HuH-7.5 (cell line): ENCODE measurements around the gene WDPCP.
"Not testable (repeated sequence)": the region's sequence is repeated elsewhere in the genome, so short reads cannot be mapped to it uniquely, and the experiment has no call there.

ENCODE experiments used
- DNase-seq: peaks from one replicate; pipeline ENCODE4 v3.0.0; 2011; ENCODE audit warnings: low spot score

WDPCP gene

DNA sequence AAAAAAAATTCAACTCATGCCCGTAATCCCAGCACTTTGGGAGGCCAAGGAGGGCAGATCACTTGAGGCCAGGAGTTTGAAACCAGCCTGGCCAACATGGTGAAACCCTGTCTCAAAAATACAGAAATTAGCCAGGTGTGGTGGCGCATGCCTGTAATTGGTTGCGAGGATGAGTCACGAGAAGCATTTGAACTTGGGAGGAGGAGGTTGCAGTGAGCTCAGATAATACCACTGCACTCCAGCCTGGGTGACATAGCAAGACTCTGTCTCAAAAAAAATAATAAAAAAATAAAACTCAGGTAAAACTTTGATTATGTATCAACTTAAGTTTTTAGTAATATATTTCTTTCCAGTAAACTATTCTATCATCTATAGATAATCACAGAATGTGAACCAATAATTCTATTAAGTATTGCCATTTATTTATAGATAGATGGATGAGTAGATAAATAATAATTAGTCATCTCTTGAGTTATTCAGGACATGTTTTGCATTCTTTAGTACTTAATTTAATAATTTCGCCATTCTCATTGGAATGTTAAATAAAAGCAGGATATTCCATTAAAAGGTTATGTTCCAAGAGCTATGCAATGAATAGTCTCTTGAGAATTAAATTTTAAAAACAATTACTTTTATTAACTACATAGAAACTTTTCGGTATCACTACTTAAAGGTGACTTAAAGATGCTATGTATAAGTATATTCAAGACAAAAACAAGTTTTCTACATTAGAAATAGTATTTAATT is 48.7 kb downstream of the WDPCP start:
- DNase-seq: no peak

GRCh38 chr2:63538390-63538789 is 49.9 kb downstream of the WDPCP start:
- no peak for DNase-seq

GRCh38 chr2:63537306-63537705 is 51.0 kb downstream of the WDPCP start:
- DNase-seq: no peak

DNA sequence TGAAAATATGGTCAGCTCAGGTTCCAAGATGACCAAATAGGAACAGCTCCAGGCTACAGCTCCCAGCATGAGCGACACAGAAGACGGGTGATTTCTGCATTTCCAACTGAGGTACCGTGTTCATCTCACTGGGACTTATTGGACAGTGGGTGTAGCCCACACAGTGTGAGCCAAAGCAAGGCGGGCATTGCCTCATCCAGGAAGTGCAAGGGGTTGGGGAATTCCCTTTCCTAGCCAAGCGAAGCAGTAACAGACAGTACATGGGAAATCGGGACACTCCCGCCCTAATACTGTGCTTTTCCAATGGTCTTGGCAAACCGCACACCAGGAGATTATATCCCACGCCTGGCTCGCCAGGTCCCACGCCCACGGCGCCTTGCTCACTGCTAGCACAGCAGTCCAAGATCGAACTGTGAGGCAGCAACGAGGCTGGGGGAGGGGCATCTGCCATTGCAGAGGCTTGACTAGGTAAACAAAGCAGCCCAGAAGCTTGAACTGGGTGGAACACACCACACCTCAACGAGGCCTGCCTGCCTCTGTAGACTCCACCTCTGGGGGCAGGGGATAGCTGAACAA is 57.5 kb downstream of the WDPCP start:
- DNase-seq: no peak

DNA sequence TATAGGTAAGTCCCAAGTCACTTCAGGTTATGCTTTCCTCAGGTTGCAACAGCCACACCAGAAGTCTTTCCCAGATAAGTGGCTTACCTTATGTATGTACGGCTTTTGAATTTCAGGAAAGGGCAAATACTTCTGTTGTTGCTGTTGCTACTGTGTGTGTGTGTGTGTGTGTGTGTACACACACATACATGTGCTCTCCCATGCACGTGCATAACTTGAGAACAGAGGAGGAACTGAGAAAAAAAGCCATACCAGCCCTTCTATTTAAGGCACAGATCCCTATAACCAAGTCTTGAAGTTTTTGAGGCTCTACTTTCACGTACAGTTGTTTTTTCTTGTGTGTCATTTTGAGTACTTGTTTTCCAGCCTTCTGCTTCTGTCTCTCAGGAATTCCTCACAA is 62.4 kb downstream of the WDPCP start:
- no peak for DNase-seq

DNA sequence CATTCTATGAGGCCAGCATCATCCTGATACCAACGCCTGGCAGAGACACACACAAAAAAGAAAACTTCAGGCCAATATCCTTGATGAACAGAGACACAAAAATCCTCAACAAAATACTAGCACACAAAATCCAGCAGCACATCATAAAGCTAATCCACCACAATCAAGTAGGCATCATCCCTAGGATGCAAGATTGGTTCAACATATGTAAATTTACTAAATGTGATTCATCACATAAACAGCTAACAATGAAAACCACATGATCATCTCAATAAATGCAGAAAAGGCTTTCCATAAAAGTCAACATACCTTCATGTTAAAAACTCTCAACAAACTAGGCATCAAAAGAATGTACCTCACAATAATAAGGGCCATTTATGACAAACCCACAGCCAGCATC is 65.3 kb downstream of the WDPCP start:
- no peak for DNase-seq

DNA sequence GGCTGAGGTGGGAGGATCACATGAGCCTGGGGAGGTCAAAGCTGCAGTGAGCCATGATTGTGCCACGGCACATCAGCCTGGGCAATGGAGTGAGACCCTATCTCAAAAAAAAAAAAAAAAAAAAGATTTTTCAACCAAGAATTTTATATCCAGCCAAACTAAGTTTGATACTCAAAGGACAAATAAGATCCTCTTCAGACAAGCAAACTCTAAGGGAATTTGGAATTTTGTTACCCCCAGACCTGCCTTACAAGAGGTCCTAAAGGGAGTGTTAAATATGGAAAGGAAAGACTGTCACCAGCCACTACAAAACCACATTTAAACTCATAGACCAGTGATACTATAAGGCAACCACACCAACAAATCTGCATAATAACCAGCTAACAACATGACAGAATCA is 67.5 kb downstream of the WDPCP start:
- DNase-seq: no peak

DNA sequence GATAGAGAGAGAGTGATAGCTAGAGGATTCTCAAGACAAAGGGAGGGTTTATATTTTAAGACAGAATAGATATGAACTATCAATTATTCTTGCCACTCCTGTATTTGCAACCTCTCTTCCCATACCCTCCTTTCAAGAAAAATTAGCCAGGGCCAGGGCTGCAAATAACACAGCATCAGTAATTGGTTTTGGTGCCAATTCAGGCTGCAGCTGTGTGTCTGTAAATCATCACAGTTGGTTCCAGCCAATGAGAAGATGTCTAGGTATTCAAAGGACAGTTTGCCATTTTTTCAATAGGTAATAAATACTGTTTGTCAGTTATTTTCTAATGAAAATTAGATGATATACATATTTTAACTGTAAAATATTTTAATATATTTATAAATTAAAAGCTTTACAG is 73.5 kb downstream of the WDPCP start:
- no peak for DNase-seq

- DNase-seq: no peak
Measured at GRCh38 chr2:63514237-63514716, 74.0 kb downstream of the WDPCP start.

DNA sequence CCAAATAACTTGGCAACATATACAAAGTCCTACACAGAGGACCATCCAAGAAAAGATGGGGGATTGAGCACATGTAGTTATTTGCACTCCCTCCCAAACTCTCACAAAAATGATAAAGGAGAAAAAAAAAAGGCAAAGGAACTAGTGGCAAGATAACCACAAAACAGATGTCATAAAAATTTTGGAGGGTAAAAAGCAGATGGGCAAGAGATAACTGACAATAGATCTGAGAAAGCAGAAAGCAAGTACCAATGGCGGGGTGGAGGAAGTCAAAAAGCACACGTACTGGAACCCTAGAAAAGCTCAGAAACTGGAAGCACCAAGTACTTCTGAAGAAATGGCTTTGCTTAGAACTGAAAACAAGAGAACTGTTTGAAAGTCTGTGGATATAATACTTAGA is 82.0 kb downstream of the WDPCP start:
- DNase-seq: no peak

GRCh38 chr2:63503818-63504217 is 84.5 kb downstream of the WDPCP start:
- DNase-seq: no peak

- no peak for DNase-seq
Measured at GRCh38 chr2:63500398-63500797, 87.9 kb downstream of the WDPCP start.

- no peak for DNase-seq
Measured at GRCh38 chr2:63497576-63497975, 90.7 kb downstream of the WDPCP start.

DNA sequence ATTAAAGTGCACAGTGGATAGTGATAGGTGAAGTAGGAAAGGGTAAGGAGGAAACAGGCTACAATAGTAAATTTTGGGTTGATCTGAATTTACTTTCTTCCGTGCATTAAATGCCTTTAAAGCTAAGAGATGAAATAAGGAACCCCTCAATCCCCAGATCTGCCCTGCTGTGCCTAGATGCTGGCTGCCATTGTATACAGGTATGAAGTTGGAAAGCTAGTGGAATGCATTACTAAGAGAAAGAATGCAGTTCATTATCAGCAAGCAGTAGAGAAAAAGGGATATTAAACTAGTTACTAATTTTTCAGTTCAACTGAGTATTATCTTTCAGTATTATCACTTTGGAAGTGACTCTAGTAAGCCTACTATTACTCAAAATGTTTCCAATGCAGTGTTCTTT is 93.3 kb downstream of the WDPCP start:
- DNase-seq: no peak

- no peak for DNase-seq
Measured at GRCh38 chr2:63494100-63494499, 94.2 kb downstream of the WDPCP start.

- no peak for DNase-seq
Measured at GRCh38 chr2:63488118-63488713, 100.1 kb downstream of the WDPCP start.

- no peak for DNase-seq
Measured at GRCh38 chr2:63486861-63487290, 101.4 kb downstream of the WDPCP start.

- DNase-seq: no peak
Measured at GRCh38 chr2:63484901-63485300, 103.4 kb downstream of the WDPCP start.

GRCh38 chr2:63484481-63484880 is 103.8 kb downstream of the WDPCP start:
- DNase-seq: no peak

GRCh38 chr2:63477686-63478085 is 110.6 kb downstream of the WDPCP start:
- no peak for DNase-seq

DNA sequence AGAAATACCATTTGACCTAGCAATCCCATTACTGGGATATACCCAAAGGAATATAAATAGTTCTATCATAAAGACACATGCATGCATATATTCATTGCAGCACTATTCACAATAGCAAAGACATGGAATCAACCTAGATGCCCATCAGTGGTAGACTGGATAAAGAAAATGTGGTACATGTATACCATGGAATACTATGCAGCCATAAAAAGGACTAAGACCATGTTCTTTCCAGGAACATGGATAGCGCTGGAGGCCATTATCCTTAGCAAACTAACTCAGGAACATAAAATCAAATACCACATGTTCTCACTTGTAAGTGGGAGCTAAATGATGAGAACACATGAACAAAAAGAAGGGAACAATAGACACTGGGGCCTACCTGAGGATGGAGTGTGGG is 119.0 kb downstream of the WDPCP start:
- not testable (repeated sequence) for DNase-seq

DNA sequence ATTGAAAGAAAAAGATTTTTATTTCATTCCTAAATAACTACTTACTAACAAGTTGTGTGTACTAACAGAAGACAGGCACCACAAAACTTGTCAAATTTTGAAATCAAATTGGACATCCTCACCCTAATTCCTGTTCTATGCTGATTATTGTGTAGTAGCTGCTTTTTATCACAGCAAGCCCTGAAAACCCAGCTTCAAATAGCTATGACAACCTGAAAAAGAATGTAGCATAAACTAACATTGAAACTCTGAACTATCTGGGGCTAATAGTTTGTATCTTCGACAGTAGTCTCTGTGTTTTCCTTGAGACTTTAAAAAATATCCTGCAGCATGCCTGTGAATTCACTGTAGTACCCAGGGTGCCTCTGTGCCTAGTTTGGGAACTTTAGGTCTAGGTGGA is 122.6 kb downstream of the WDPCP start:
- no peak for DNase-seq

DNA sequence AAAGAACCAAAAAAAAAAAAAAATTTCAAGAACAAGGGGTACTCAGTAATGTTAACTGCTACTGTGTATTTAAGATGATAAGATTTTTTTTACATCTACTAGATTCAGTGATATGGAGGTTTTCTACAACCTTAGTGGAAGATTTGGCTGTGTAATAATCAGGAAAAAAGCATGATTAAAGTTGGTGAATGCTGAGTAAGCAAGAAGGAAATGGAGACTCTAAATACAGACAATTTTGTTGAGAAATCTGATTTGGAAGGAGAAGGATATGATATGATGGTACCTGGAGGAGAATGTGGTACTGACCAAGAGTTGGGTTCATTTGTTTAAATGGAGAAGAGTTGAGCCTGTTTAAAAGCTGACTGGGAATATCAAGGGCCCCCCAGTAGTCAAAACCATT is 125.1 kb downstream of the WDPCP start:
- no peak for DNase-seq

- DNase-seq: no peak
Measured at GRCh38 chr2:63446658-63447057, 141.6 kb downstream of the WDPCP start.
